Gastrocnemius medialis (tissue), 4 donors: ENCODE measurements around the gene RAB3GAP1. TPM values are rescaled to one million over a fixed set of nuclear protein-coding genes. Genes with fewer than 3 reads are reported as not detected.

Experiments
- ATAC-seq, 2 donors: fragments of 150-250 bp; one replicate each; pipeline ENCODE4 v1.9.1; 2016
- DNase-seq, 2 donors: peaks; one replicate each; pipeline ENCODE4 v3.0.0-alpha.2; 2019
- H3K27ac ChIP-seq, 4 donors: fragments of 200-600 bp; sonication (generic); 1 replicate in 1 of 4; 2 replicates in 3 of 4; pipeline ENCODE4 v1.5.1; 2016 to 2018; ENCODE audit warnings: mild to moderate bottlenecking in 2 of 4, moderate library complexity in 1 of 4
- H3K27me3 ChIP-seq, 3 donors: fragments of 200-600 bp; sonication (generic) in 2 of 3; 1 replicate in 1 of 3; 2 replicates in 2 of 3; pipeline versions ENCODE4 v1.5.1 to v1.6.0; 2016 to 2019; ENCODE audit warnings: mild to moderate bottlenecking in 1 of 3, moderate library complexity in 1 of 3
- H3K36me3 ChIP-seq, 2 donors: fragments of 200-600 bp; sonication (generic) in 1 of 2; one replicate each; pipeline ENCODE4 v1.5.1; 2017 to 2018
- H3K4me1 ChIP-seq, 2 donors: fragments of 200-600 bp; sonication (generic) in 1 of 2; one replicate each; pipeline ENCODE4 v1.5.1; 2016 to 2017; ENCODE audit warnings: mild to moderate bottlenecking in 2 of 2
- H3K4me3 ChIP-seq, 4 donors: fragments of 200-600 bp; sonication (generic) in 3 of 4; 1 replicate in 1 of 4; 2 replicates in 3 of 4; pipeline ENCODE4 v1.5.1; 2016 to 2019; ENCODE audit warnings: mild to moderate bottlenecking in 2 of 4
- H3K9me3 ChIP-seq, 3 donors: fragments of 200-600 bp; sonication (generic) in 2 of 3; 1 replicate in 1 of 3; 2 replicates in 2 of 3; pipeline ENCODE4 v1.5.1; 2016 to 2019
- CTCF ChIP-seq, 5 experiments: fragments of 450-650 bp in 3 of 5; fragments of 200-600 bp in 2 of 5; sonication (generic) in 2 of 5; IDR thresholded peaks in 4 of 5; conservative IDR thresholded peaks in 1 of 5; 1 replicate in 4 of 5; 2 replicates in 1 of 5; pipeline ENCODE4 v1.5.1; 2016 to 2019; ENCODE audit warnings: antibody characterized with exemption in 5 of 5, mild to moderate bottlenecking in 3 of 5, moderate library complexity in 3 of 5
- POLR2A ChIP-seq, 2 donors: fragments of 450-650 bp; IDR thresholded peaks; one replicate each; pipeline ENCODE4 v1.6.1; 2017; ENCODE audit warnings: antibody characterized with exemption in 2 of 2, mild to moderate bottlenecking in 2 of 2, moderate library complexity in 2 of 2
- in situ Hi-C, 4 donors: fragments of 200-750 bp; cut with MboI; loops; one replicate each; pipeline versions ENCODE4 v1.15.0 to v1.8.0; 2017; ENCODE audit warnings: low sequenced_read_pairs in 4 of 4
- intact Hi-C: fragments of 100-400 bp; cut with DNase I; formaldehyde crosslinking; loops from one replicate; pipeline ENCODE4 v1.15.1; 2023; ENCODE audit warnings: low total_unique reads
- total RNA-seq, 4 donors: library from RNA; depleted of rRNA; stranded (reverse); fragments of >200 nt; gene quantifications; one replicate each; pipeline versions ENCODE4 v1.1.0 to v1.2.3, GENCODE V29; 2016

The RAB3GAP1 gene
- total RNA-seq, 4 donors from 2014 or later, result 44.3 to 51.7 (median 46.5) TPM

- no peak overlapping the region for H3K27ac ChIP-seq
- H3K4me3 ChIP-seq, result no peak overlapping the region
- H3K27me3 ChIP-seq, result no peaks in the 10 kb centered on the region
- intact Hi-C loops (no loop called here), in situ Hi-C loops (no loop called here)
- no peak for TF ChIP-seq CTCF (IDR thresholded peaks at IDR 0.05 in 4 of 5, conservative IDR thresholded peaks at IDR 0.05 in 1 of 5)
- TF ChIP-seq POLR2A (IDR thresholded peaks at IDR 0.05), result no peak
- no peaks in the 10 kb centered on the region for H3K4me1 ChIP-seq
- DNase-seq (no peak), ATAC-seq (no peak)
- H3K36me3 ChIP-seq, result no peaks in the 10 kb centered on the region
- H3K9me3 ChIP-seq, result no peaks in the 10 kb centered on the region
Measured at GRCh38 chr2:135183822-135184221, 131.7 kb downstream of the RAB3GAP1 start.

- in situ Hi-C loops, result no loop called here
- TF ChIP-seq CTCF (IDR thresholded peaks at IDR 0.05 in 4 of 5, conservative IDR thresholded peaks at IDR 0.05 in 1 of 5) (no peak), POLR2A (IDR thresholded peaks at IDR 0.05) (no peak)
- no peak for ATAC-seq
Measured at GRCh38 chr2:135186054-135186453, 134.0 kb downstream of the RAB3GAP1 start.

GRCh38 chr2:135187270-135187669 is 135.2 kb downstream of the RAB3GAP1 start:
- H3K27ac ChIP-seq, result no peak overlapping the region
- H3K9me3 ChIP-seq, result no peaks in the 10 kb centered on the region
- DNase-seq, result no peak
- H3K27me3 ChIP-seq, result no peaks in the 10 kb centered on the region
- ATAC-seq, result no peak
- in situ Hi-C loops (no loop called here), intact Hi-C loops (no loop called here)
- H3K4me3 ChIP-seq, result no peak overlapping the region
- no peaks in the 10 kb centered on the region for H3K4me1 ChIP-seq
- H3K36me3 ChIP-seq, result no peaks in the 10 kb centered on the region
- TF ChIP-seq POLR2A (IDR thresholded peaks at IDR 0.05), result no peak
- TF ChIP-seq CTCF (IDR thresholded peaks at IDR 0.05 in 4 of 5, conservative IDR thresholded peaks at IDR 0.05 in 1 of 5), result no peak

More at GRCh38 chr2:135186054-135186453, 134.0 kb downstream of the RAB3GAP1 start:
- H3K4me3 ChIP-seq, result no peak overlapping the region
- intact Hi-C loops, result no loop called here
- no peaks in the 10 kb centered on the region for H3K27me3 ChIP-seq
- DNase-seq, result no peak
- H3K4me1 ChIP-seq, result no peaks in the 10 kb centered on the region
- no peaks in the 10 kb centered on the region for H3K9me3 ChIP-seq
- no peaks in the 10 kb centered on the region for H3K36me3 ChIP-seq
- H3K27ac ChIP-seq, result no peak overlapping the region

GRCh38 chr2:135189148-135189547 is 137.1 kb downstream of the RAB3GAP1 start:
- DNase-seq (no peak), ATAC-seq (no peak)
- in situ Hi-C loops (no loop called here), intact Hi-C loops (no loop called here)
- Histone ChIP-seq H3K4me3 (no peak overlapping the region), H3K36me3 (no peaks in the 10 kb centered on the region), H3K4me1 (no peaks in the 10 kb centered on the region), H3K9me3 (no peaks in the 10 kb centered on the region), H3K27ac (no peak overlapping the region), H3K27me3 (no peaks in the 10 kb centered on the region)
- TF ChIP-seq CTCF (IDR thresholded peaks at IDR 0.05 in 4 of 5, conservative IDR thresholded peaks at IDR 0.05 in 1 of 5) (no peak), POLR2A (IDR thresholded peaks at IDR 0.05) (no peak)

- no peak overlapping the region for H3K27ac ChIP-seq
- no peaks in the 10 kb centered on the region for H3K9me3 ChIP-seq
Measured at GRCh38 chr2:135190799-135191198, 138.7 kb downstream of the RAB3GAP1 start.

More at GRCh38 chr2:135190799-135191198, 138.7 kb downstream of the RAB3GAP1 start:
- Histone ChIP-seq H3K36me3 (no peaks in the 10 kb centered on the region), H3K4me1 (no peaks in the 10 kb centered on the region), H3K4me3 (no peak overlapping the region), H3K27me3 (no peaks in the 10 kb centered on the region)
- intact Hi-C loops (no loop called here), in situ Hi-C loops (no loop called here)
- ATAC-seq, result no peak
- TF ChIP-seq CTCF (IDR thresholded peaks at IDR 0.05 in 4 of 5, conservative IDR thresholded peaks at IDR 0.05 in 1 of 5), result no peak
- no peak for TF ChIP-seq POLR2A (IDR thresholded peaks at IDR 0.05)
- no peak for DNase-seq
